NCI-H446 treated with DMSO at 0.1 percent for 48 hours (cell line): ENCODE results near the gene ARMC10.
"Not testable (repeated sequence)": the region's sequence is repeated elsewhere in the genome, so short reads cannot be mapped to it uniquely, and the experiment has no call there.

ENCODE experiments used
- DNase-seq: peaks from one replicate; lab custom pipeline; 2025; lab: John Stamatoyannopoulos, UW

ARMC10 gene

DNA sequence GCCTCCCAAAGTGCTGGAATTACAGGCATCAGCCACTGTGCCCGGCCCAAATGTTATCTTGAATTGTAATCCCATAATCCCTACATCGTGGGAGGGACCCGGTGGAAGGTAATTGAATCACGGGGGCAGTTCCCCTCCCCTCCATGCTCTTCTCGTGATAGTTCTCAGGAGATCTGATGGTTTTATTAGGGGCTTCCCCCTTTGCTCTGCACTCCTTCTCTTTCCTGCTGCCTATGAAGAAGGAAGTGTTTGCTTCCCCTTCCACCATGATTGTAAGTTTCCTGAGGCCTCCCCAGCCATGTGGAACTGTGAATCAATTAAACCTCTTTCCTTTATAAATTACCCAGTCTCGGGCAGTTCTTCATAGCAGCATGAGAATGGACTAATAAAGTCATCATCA, 3.3 kb downstream of the ARMC10 start:
- DNase-seq = not testable (repeated sequence)

GRCh38 chr7:103079836-103080235, 4.9 kb downstream of the ARMC10 start:
- no peak for DNase-seq

GRCh38 chr7:103080923-103081322, 6.0 kb downstream of the ARMC10 start:
- no peak for DNase-seq

DNA sequence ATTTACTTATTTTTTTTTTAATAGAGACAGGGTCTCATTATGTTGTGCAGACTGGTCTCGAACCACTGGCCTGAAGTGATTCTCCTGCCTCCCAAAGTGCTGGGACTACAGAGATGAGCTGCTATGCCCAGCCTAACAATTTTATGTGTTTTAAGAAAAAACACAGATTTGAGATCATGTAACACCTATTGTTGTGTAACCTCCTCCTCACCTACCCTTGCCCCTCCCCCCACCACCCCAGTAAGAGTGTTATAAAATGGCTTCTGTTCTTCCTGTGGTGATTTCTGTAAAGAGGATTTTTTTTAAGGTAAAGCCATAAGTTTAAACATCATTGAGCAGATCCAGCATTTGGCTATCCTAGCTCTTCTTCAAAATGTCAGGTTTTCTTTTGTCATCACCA, 7.6 kb downstream of the ARMC10 start:
- no peak for DNase-seq

DNA sequence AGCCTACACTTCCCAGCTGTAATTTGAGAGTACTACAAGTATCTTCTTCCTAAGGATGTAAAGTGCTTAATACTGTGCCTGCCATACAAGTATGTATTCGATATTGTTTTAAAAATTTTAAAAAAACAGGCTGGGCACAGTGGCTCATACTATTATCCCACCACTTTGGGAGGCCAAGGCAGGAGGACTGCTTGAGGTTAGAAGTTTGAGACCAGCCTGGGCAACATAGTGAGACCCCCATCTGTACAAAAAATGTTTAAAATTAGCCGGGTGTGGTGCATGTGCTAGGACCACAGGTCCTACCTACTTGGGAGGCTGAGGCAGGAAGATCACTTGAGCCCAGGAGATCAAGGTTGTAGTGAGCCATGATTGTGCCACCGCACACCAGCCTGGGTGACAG, 8.3 kb downstream of the ARMC10 start:
- no peak for DNase-seq

DNA sequence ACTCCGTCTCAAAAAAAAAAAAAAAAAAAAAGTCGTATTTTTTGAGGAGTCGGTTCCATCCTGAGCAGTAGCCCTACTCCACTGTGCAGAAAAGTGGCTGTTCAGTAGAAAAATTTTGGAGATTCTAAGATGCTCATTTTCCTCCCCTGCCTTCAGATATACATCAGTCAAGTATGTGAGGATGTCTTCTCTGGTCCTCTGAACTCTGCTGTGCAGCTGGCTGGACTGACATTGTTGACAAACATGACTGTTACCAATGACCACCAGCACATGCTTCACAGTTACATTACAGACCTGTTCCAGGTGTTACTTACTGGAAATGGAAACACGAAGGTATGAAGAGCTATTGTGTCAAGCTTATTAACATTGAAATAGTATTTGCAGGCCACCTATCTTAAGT, 17.4 kb downstream of the ARMC10 start:
- not testable (repeated sequence) for DNase-seq

DNA sequence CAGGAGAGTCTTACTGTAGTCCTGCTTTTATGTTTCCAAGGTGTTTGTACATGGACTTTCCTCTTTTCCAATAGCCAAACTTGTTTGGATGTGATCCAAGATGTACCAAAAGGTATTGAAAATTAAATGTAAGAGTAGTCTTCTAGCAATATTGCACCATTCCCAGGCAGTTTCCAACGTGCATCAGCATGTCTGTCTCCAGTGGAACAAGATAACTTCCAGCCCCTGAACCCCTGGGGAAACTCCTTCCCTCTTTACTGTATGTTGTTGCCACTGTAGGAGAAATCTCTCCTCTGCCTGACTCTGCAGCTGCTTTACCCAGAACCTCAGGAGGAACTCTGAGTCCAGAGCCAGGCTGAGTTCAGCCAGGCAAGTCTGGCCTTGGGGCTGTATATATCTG, 18.5 kb downstream of the ARMC10 start:
- no peak for DNase-seq

DNA sequence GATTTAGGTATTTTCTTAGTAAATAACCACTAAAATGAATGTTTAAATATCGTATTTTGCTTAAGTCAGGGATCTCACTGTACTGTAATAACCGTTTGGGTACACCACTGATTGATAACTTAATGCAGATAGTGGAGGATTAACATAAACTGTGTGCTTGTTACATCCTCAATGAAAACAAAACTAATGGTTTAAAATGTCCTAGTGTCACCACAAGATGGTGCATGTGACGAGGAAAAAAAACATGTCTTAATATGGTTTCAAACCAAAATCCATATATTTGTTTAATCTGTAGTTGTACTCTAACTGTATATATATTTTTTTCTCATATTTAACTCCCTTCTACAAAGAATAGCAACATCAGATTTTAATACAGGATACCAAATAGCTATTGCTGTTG, 19.2 kb downstream of the ARMC10 start:
- no peak for DNase-seq

DNA sequence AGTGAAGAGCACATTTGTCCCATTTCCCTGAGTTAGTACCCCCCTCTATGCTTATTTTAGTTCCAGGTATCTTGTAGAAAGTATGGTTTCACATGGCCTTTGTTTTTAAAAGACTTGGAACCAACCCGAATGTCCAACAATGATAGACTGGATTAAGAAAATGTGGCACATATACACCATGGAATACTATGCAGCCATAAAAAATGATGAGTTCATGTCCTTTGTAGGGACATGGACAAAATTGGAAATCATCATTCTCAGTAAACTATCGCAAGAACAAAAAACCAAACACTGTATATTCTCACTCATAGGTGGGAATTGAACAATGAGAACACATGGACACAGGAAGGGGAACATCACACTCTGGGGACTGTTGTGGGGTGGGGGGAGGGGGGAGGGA, 20.6 kb downstream of the ARMC10 start:
- DNase-seq = not testable (repeated sequence)

- DNase-seq = no peak
Observed at GRCh38 chr7:103097041-103097440, 22.1 kb downstream of the ARMC10 start.

- DNase-seq = no peak
Observed at GRCh38 chr7:103100348-103100747, 25.4 kb downstream of the ARMC10 start.

- DNase-seq = no peak
Observed at GRCh38 chr7:103101543-103101942, 26.6 kb downstream of the ARMC10 start.

DNA sequence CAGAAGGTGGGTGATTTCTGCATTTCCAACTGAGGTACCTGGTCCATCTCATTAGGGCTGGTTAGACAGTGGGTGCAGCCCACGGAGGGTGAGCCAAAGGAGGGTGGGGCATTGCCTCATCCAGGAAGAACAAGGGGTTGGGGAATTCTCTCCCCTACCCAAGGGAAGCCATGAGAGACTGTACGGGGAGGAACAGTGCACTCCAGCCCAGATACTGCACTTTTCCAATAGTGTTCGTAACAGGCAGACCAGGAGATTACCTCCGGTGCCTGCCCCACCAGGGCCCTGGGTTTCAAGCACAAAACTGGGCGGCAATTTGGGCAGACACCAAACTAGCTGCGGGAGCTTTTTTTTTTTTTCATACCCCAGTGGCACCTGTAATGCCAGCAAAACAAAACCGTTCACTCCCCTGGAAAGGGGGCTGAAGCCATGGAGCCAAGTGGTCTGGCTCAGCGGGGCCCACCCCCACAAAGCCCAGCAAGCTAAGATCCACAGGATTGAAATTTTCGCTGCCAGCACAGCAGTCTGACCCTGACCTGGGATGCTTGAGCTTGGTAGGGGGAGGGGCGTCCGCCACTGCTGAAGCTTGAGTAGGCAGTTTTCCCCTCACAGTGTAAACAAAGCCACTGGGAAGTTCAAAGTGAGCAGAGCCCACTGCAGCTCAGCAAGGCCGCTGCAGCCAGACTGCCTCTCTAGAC, 31.2 kb downstream of the ARMC10 start:
- no peak for DNase-seq

DNA sequence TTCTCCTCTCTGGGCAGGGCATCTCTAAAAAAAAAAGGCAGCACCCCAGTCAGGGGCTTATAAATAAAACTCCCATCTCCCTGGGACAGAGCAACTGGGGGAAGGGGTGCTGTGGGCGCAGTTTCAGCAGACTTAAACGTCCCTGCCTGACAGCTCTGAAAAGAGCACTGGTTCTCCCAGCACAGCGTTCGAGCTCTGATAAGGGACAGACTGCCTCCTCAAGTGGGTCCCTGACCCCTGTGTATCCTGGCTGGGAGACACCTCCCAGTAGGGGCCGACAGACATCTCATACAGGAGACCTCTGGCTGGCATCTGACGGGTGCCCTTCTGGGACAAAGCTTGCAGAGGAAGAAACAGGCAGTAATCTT, 31.7 kb downstream of the ARMC10 start:
- not testable (repeated sequence) for DNase-seq

DNA sequence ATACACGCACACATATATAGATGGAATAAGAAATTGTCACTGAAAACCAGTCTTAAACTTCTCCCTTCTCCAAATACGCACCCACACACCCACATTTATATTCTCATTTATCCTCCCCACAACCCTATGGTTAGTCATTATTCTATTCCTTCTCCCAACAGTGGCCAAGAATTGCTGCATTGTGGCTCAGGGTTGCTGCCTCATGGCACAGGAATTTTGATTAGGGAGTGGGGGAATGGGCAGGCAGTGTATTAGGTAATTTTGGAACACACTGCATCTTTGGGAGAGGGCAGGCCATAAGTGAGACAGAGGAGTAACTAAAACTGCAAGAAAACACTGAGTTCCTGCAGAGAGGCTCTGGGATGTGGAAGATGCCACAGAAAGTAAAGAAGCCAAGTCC, 38.2 kb downstream of the ARMC10 start:
- no peak for DNase-seq

DNA sequence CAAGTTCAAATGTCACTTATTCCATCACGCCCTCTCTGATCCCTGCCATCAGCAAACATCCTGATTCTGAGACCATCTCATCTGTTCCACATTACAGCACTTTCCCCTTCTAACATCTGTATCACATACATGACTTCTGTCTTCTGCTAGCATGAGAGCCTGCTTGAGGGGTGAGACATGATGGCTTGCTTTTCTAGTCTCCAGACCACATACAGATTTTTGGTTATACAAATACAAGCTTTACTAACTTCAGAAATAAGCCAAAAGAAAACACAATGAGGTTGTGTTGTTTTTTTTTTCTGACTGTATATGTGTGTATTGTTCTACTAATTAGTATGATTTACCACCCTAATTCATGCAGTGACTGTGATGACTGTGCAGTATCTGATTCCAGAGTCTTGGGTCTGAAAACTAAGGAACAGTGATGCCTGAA, 39.7 kb downstream of the ARMC10 start:
- no peak for DNase-seq

DNA sequence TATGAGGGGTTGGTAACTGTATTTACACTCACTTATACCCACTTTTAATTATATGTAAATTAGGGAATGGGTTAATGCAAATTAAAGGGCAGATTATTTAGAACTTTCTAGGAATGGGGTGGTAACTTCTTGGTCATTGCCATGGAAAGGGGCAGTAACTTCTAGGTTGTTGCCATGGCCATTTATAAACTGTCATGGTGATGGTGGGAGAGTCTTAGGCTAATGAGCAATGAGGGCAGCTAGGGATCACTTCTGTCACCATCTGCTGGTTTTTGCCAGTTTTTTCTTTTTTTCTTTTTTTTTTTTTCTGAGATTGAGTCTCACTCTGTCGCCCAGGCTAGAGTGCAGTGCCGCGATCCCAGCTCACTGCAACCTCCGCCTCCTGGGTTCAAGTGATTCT, 40.8 kb downstream of the ARMC10 start:
- no peak for DNase-seq

DNA sequence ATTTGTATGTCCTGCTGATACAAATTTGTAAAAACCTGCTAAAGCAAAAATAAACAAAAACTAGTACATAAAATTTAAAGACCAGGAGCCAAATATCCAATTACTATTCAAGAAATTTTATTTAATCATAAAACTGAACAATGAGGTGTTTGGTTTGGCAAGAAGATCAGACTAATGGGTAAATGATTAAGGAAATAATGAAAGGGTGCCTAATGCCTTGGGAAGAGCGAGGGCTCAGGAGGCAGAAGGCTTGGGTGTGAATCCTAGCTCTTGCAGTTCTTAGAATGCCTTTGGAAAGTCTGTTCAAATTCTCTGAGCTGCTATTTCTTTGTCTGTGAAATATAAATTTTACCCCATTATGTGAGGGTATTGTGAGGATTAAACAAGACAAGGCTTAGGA, 41.6 kb downstream of the ARMC10 start:
- no peak for DNase-seq

GRCh38 chr7:103116991-103117390, 42.1 kb downstream of the ARMC10 start:
- DNase-seq = no peak

- no peak for DNase-seq
Observed at GRCh38 chr7:103117465-103117864, 42.5 kb downstream of the ARMC10 start.

- DNase-seq = no peak
Observed at GRCh38 chr7:103119791-103120291, 44.9 kb downstream of the ARMC10 start.

DNA sequence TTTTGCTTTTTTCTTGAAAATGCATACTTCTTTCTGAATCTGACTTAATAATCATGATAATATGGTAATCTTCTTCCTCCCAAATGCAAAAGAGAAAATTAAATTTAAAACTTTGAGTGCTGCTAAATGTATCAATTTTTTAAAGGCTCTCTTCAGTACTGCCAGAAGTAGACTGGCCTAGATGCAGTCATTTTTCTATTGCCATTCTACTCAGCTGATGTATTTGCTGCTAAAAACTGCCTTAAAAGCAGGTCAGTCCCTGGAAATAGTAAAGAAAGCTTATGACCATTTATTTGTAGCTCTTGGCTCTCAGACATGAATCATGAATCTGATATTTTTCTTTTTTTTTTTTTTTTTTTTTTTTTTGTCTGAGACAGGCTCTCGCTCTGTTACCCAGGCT, 45.4 kb downstream of the ARMC10 start:
- no peak for DNase-seq

- DNase-seq = no peak
Observed at GRCh38 chr7:103121641-103122040, 46.7 kb downstream of the ARMC10 start.

GRCh38 chr7:103123529-103123928, 48.6 kb downstream of the ARMC10 start:
- DNase-seq = no peak
